Panc1 (cell line): ENCODE measurements around the gene PRKG1. TPM values are rescaled to one million over a fixed set of nuclear protein-coding genes. Genes with fewer than 3 reads are reported as not detected.

Source experiments
- ATAC-seq: fragments of 200-7000 bp; cut with Tn5 transposase; 2 replicates; pipeline ENCODE4 v1.9.1; 2020; ENCODE audit warnings: mild to moderate bottlenecking, moderate library complexity
- BruUV-seq: library from RNA; stranded (reverse); fragments of 400-500 nt; replicated peaks from 2 replicates; lab custom pipeline; 2021; lab: Mats Ljungman, UMichigan
- CTCF ChIA-PET: fragments of 300-600 bp; sonication (Branson Sonifier 250); formaldehyde crosslinking; loops from one replicate; lab custom pipeline; 2022; ENCODE audit warnings: antibody characterized with exemption; lab: Charles Lee
- POLR2A ChIA-PET: fragments of 300-600 bp; sonication (Branson Sonifier 250); formaldehyde crosslinking; loops from one replicate; lab custom pipeline; 2022; ENCODE audit warnings: antibody characterized with exemption; lab: Charles Lee
- DNase-seq: peaks from one replicate; pipeline ENCODE4 v3.0.0-alpha.2; 2010; ENCODE audit warnings: low read depth, low spot score
- H3K27ac ChIP-seq: 2 replicates; pipeline ENCODE4 v1.5.1; 2011; ENCODE audit warnings: mild to moderate bottlenecking, low read length, inconsistent platforms
- H3K27me3 ChIP-seq: fragments of 200-500 bp; sonication (Bioruptor generic); 2 replicates; pipeline ENCODE4 v1.6.0; 2014; ENCODE audit warnings: low read length, inconsistent platforms; ENCODE audit not compliant: control insufficient read depth, insufficient read depth
- H3K36me3 ChIP-seq: fragments of 200-500 bp; sonication (Bioruptor generic); 2 replicates; pipeline ENCODE4 v1.5.1; 2014; ENCODE audit warnings: inconsistent platforms, mild to moderate bottlenecking, low read length, moderate library complexity; ENCODE audit not compliant: control insufficient read depth, insufficient read depth
- H3K4me1 ChIP-seq: 2 replicates; pipeline ENCODE4 v1.5.1; 2011; ENCODE audit warnings: inconsistent platforms, mild to moderate bottlenecking, low read length, moderate library complexity; ENCODE audit not compliant: control insufficient read depth, insufficient read depth
- H3K4me3 ChIP-seq, 2 experiments: 2 replicates each; pipeline ENCODE4 v1.5.1; 2011 to 2012; ENCODE audit warnings: low read depth in 2 of 2, low read length in 2 of 2, mild to moderate bottlenecking in 2 of 2, inconsistent platforms in 1 of 2, moderate library complexity in 1 of 2
- H3K9me3 ChIP-seq: fragments of 200-500 bp; sonication (Bioruptor generic); 2 replicates; pipeline ENCODE4 v1.5.1; 2014; ENCODE audit warnings: low read depth, mild to moderate bottlenecking, inconsistent platforms, low read length, moderate library complexity; ENCODE audit not compliant: control insufficient read depth, insufficient read depth
- CTCF ChIP-seq: fragments of 450-650 bp; IDR thresholded peaks from 2 replicates; pipeline ENCODE4 v1.5.1; 2017; ENCODE audit warnings: mild to moderate bottlenecking
- POLR2AphosphoS5 ChIP-seq: IDR thresholded peaks from 2 replicates; pipeline ENCODE4 v1.6.1; 2012; ENCODE audit warnings: mild to moderate bottlenecking, low read depth, low read length, moderate library complexity
- REST ChIP-seq, 2 experiments: IDR thresholded peaks; 2 replicates each; pipeline ENCODE4 v1.6.1; 2011 to 2012; ENCODE audit warnings: low read depth in 2 of 2, control low read depth in 1 of 2, low read length in 1 of 2, mild to moderate bottlenecking in 1 of 2, moderate library complexity in 1 of 2; ENCODE audit not compliant: insufficient read depth in 1 of 2
- SIN3A ChIP-seq: IDR thresholded peaks from 2 replicates; pipeline ENCODE4 v1.6.1; 2012; ENCODE audit warnings: low read depth, mild to moderate bottlenecking, low read length, moderate library complexity, borderline replicate concordance; ENCODE audit not compliant: insufficient read depth
- TCF7L2 ChIP-seq: IDR thresholded peaks from 2 replicates; pipeline ENCODE4 v1.6.1; 2011; ENCODE audit warnings: mild to moderate bottlenecking, low read depth, low read length, inconsistent platforms
- in situ Hi-C: cut with HindIII; loops from 2 replicates; pipeline ENCODE4 v1.10.0; 2016; ENCODE audit warnings: low sequenced_read_pairs, low pct_unique_long_range_greater_than_20kb
- intact Hi-C: fragments of 100-400 bp; cut with micrococcal nuclease; formaldehyde crosslinking; loops from one replicate; pipeline ENCODE4 v1.10.0; 2022; ENCODE audit not compliant: unreplicated experiment
- total RNA-seq: library from RNA; stranded (reverse); gene quantifications from one replicate; pipeline ENCODE4 v1.2.1, GENCODE V29; 2021; ENCODE audit not compliant: unreplicated experiment

PRKG1 gene
- total RNA-seq, 1 experiment from 2014 or later = 0.92 TPM

GRCh38 chr10:51326174-51326573 is 251.9 kb downstream of the PRKG1 start:
- POLR2A ChIA-PET = no interaction called here
- intact Hi-C loops = no loop called here
- in situ Hi-C loops = no loop called here
- ATAC-seq (no peak), DNase-seq (no peak)
- H3K27me3 ChIP-seq = no peaks in the 10 kb centered on the region
- H3K9me3 ChIP-seq = no peaks in the 10 kb centered on the region
- H3K4me3 ChIP-seq = no peak overlapping the region
- H3K4me1 ChIP-seq = no peaks in the 10 kb centered on the region
- TF ChIP-seq TCF7L2 (no peak), POLR2AphosphoS5 (no peak), REST (IDR thresholded peaks at IDR 0.05; ENCODE audit: insufficient read depth in 1 of 2, low read depth in 2 of 2, low read length in 1 of 2) (no peak), SIN3A (no peak), CTCF (no peak)
- H3K27ac ChIP-seq = no peak overlapping the region
- no peaks in the 10 kb centered on the region for H3K36me3 ChIP-seq
- no TSS peak for BruUV-seq
- CTCF ChIA-PET = no interaction called here

DNA sequence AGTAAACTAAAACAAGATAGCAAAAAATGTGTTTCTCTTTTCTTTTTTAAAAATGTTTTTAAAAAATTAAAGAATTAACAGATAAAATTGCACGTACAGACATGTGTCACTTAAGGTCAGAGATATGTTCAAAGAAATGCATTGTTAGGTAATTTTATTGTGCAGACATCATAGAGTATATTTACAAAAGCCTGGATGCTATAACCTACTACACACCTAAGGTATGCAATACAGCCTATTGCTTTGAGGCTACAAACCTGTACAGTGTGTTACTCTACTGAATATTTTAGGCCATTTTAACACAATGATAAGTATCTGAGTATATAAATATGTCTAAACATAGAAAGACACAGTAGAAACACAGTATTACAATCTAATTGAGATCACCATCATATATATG is 253.1 kb downstream of the PRKG1 start:
- Histone ChIP-seq H3K27ac (no peak overlapping the region), H3K27me3 (no peaks in the 10 kb centered on the region), H3K4me1 (no peaks in the 10 kb centered on the region), H3K36me3 (no peaks in the 10 kb centered on the region), H3K4me3 (no peak overlapping the region), H3K9me3 (no peaks in the 10 kb centered on the region)
- ChIA-PET POLR2A (no interaction called here), CTCF (no interaction called here)
- DNase-seq (no peak), ATAC-seq (no peak)
- TF ChIP-seq POLR2AphosphoS5 = no peak
- no peak for TF ChIP-seq CTCF
- no peak for TF ChIP-seq TCF7L2
- TF ChIP-seq REST (IDR thresholded peaks at IDR 0.05; ENCODE audit: insufficient read depth in 1 of 2, low read depth in 2 of 2, low read length in 1 of 2) = no peak
- no peak for TF ChIP-seq SIN3A
- intact Hi-C loops (no loop called here), in situ Hi-C loops (no loop called here)
- no TSS peak for BruUV-seq
